ENCODE data around the gene NR2C2.

The NR2C2 gene

GRCh38 chr3:14913926-14914778, 33.2 kb upstream of the NR2C2 start:
- Mint-ChIP-seq H3K4me3 (no peak overlapping the region), H3K27me3 (no peaks in the 10 kb centered on the region), H3K4me1 (no peaks in the 10 kb centered on the region), H3K9me3 (no peaks in the 10 kb centered on the region), H3K36me3 (no peaks in the 10 kb centered on the region), H3K27ac (no peak overlapping the region)

GRCh38 chr3:14914779-14915117, 32.6 kb upstream of the NR2C2 start:
- no peaks in the 10 kb centered on the region for H3K4me1 Mint-ChIP-seq
- no peak overlapping the region for H3K4me3 Mint-ChIP-seq
- H3K27ac Mint-ChIP-seq: no peak overlapping the region
- no peaks in the 10 kb centered on the region for H3K27me3 Mint-ChIP-seq
- no peaks in the 10 kb centered on the region for H3K9me3 Mint-ChIP-seq
- no peaks in the 10 kb centered on the region for H3K36me3 Mint-ChIP-seq

GRCh38 chr3:14915636-14916222, 31.7 kb upstream of the NR2C2 start:
- no peaks in the 10 kb centered on the region for H3K36me3 Mint-ChIP-seq
- no peaks in the 10 kb centered on the region for H3K27me3 Mint-ChIP-seq
- no peaks in the 10 kb centered on the region for H3K9me3 Mint-ChIP-seq
- no peak overlapping the region for H3K4me3 Mint-ChIP-seq
- no peak overlapping the region for H3K27ac Mint-ChIP-seq
- H3K4me1 Mint-ChIP-seq: no peaks in the 10 kb centered on the region

GRCh38 chr3:14918356-14918860, 29.0 kb upstream of the NR2C2 start:
- H3K4me1 Mint-ChIP-seq: no peaks in the 10 kb centered on the region
- H3K27me3 Mint-ChIP-seq: no peaks in the 10 kb centered on the region
- H3K36me3 Mint-ChIP-seq: no peaks in the 10 kb centered on the region
- no peak overlapping the region for H3K27ac Mint-ChIP-seq
- no peak overlapping the region for H3K4me3 Mint-ChIP-seq
- H3K9me3 Mint-ChIP-seq: no peaks in the 10 kb centered on the region

- H3K4me1 Mint-ChIP-seq: no peaks in the 10 kb centered on the region
- H3K36me3 Mint-ChIP-seq: no peaks in the 10 kb centered on the region
- no peaks in the 10 kb centered on the region for H3K9me3 Mint-ChIP-seq
- H3K27ac Mint-ChIP-seq: no peak overlapping the region
- no peaks in the 10 kb centered on the region for H3K27me3 Mint-ChIP-seq
- no peak overlapping the region for H3K4me3 Mint-ChIP-seq
Observed at GRCh38 chr3:14920536-14920935, 26.8 kb upstream of the NR2C2 start.

GRCh38 chr3:14921034-14921616, 26.3 kb upstream of the NR2C2 start:
- H3K9me3 Mint-ChIP-seq: no peaks in the 10 kb centered on the region
- no peaks in the 10 kb centered on the region for H3K36me3 Mint-ChIP-seq
- no peak overlapping the region for H3K4me3 Mint-ChIP-seq
- no peak overlapping the region for H3K27ac Mint-ChIP-seq
- H3K4me1 Mint-ChIP-seq: no peaks in the 10 kb centered on the region
- no peaks in the 10 kb centered on the region for H3K27me3 Mint-ChIP-seq

GRCh38 chr3:14921811-14922705, 25.3 kb upstream of the NR2C2 start:
- H3K27me3 Mint-ChIP-seq: no peaks in the 10 kb centered on the region
- H3K27ac Mint-ChIP-seq: no peak overlapping the region
- H3K36me3 Mint-ChIP-seq: no peaks in the 10 kb centered on the region
- H3K4me1 Mint-ChIP-seq: no peaks in the 10 kb centered on the region
- H3K4me3 Mint-ChIP-seq: no peak overlapping the region
- H3K9me3 Mint-ChIP-seq: no peaks in the 10 kb centered on the region

GRCh38 chr3:14922863-14923262, 24.5 kb upstream of the NR2C2 start:
- Mint-ChIP-seq H3K36me3 (no peaks in the 10 kb centered on the region), H3K27me3 (no peaks in the 10 kb centered on the region), H3K4me1 (no peaks in the 10 kb centered on the region), H3K9me3 (no peaks in the 10 kb centered on the region), H3K27ac (no peak overlapping the region), H3K4me3 (no peak overlapping the region)

GRCh38 chr3:14923476-14923875, 23.9 kb upstream of the NR2C2 start:
- H3K4me3 Mint-ChIP-seq: no peak overlapping the region
- no peaks in the 10 kb centered on the region for H3K27me3 Mint-ChIP-seq
- no peak overlapping the region for H3K27ac Mint-ChIP-seq
- H3K4me1 Mint-ChIP-seq: no peaks in the 10 kb centered on the region
- no peaks in the 10 kb centered on the region for H3K9me3 Mint-ChIP-seq
- H3K36me3 Mint-ChIP-seq: no peaks in the 10 kb centered on the region

- H3K4me1 Mint-ChIP-seq: no peaks in the 10 kb centered on the region
- no peaks in the 10 kb centered on the region for H3K9me3 Mint-ChIP-seq
- no peaks in the 10 kb centered on the region for H3K36me3 Mint-ChIP-seq
- H3K27me3 Mint-ChIP-seq: no peaks in the 10 kb centered on the region
- H3K4me3 Mint-ChIP-seq: no peak overlapping the region
- H3K27ac Mint-ChIP-seq: no peak overlapping the region
Observed at GRCh38 chr3:14925729-14926591, 21.4 kb upstream of the NR2C2 start.

GRCh38 chr3:14926592-14926991, 20.8 kb upstream of the NR2C2 start:
- Mint-ChIP-seq H3K4me3 (no peak overlapping the region), H3K36me3 (no peaks in the 10 kb centered on the region), H3K9me3 (no peaks in the 10 kb centered on the region), H3K27ac (no peak overlapping the region), H3K4me1 (no peaks in the 10 kb centered on the region), H3K27me3 (no peaks in the 10 kb centered on the region)

GRCh38 chr3:14927308-14927707, 20.1 kb upstream of the NR2C2 start:
- no peaks in the 10 kb centered on the region for H3K27me3 Mint-ChIP-seq
- no peaks in the 10 kb centered on the region for H3K9me3 Mint-ChIP-seq
- no peak overlapping the region for H3K27ac Mint-ChIP-seq
- H3K4me1 Mint-ChIP-seq: no peaks in the 10 kb centered on the region
- no peak overlapping the region for H3K4me3 Mint-ChIP-seq
- H3K36me3 Mint-ChIP-seq: no peaks in the 10 kb centered on the region

- H3K36me3 Mint-ChIP-seq: no peaks in the 10 kb centered on the region
- no peak overlapping the region for H3K27ac Mint-ChIP-seq
- no peaks in the 10 kb centered on the region for H3K27me3 Mint-ChIP-seq
- H3K4me3 Mint-ChIP-seq: no peak overlapping the region
- no peaks in the 10 kb centered on the region for H3K4me1 Mint-ChIP-seq
- H3K9me3 Mint-ChIP-seq: no peaks in the 10 kb centered on the region
Observed at GRCh38 chr3:14929310-14930074, 17.9 kb upstream of the NR2C2 start.

GRCh38 chr3:14933820-14934425, 13.5 kb upstream of the NR2C2 start:
- Mint-ChIP-seq H3K4me1 (no peaks in the 10 kb centered on the region), H3K9me3 (no peaks in the 10 kb centered on the region), H3K4me3 (no peak overlapping the region), H3K36me3 (no peaks in the 10 kb centered on the region), H3K27me3 (no peaks in the 10 kb centered on the region), H3K27ac (no peak overlapping the region)

All from activated naive CD4-positive, alpha-beta T cell treated with anti-CD3 and anti-CD28 coated beads, Interleukin-2, amount 50 U/mL, for 24 hours (primary cell).